ENCODE measurements around the gene UNC5C.

- TF ChIP-seq CTCF (IDR thresholded peaks at IDR 0.05; ENCODE audit: low read depth, low read length, missing input control) (no peak), TAF1 (conservative IDR thresholded peaks at IDR 0.05) (no peak), RAD21 (IDR thresholded peaks at IDR 0.05) (no peak), YY1 (IDR thresholded peaks at IDR 0.05) (no peak), GABPA (IDR thresholded peaks at IDR 0.05 in 1 of 2, conservative IDR thresholded peaks at IDR 0.05 in 1 of 2) (no peak), ATF3 (IDR thresholded peaks at IDR 0.05) (no peak), EGR1 (IDR thresholded peaks at IDR 0.05; ENCODE audit: low read depth in 2 of 2) (no peak), MAX (IDR thresholded peaks at IDR 0.05) (no peak), REST (IDR thresholded peaks at IDR 0.05) (no peak), HNF4A (conservative IDR thresholded peaks at IDR 0.05) (no peak), JUND (IDR thresholded peaks at IDR 0.05) (no peak), RXRA (IDR thresholded peaks at IDR 0.05) (no peak)
Measured at GRCh38 chr4:95293014-95293413, 255.8 kb downstream of the UNC5C start.
